ENCODE data around the gene S100A5.

S100A5 gene

DNA sequence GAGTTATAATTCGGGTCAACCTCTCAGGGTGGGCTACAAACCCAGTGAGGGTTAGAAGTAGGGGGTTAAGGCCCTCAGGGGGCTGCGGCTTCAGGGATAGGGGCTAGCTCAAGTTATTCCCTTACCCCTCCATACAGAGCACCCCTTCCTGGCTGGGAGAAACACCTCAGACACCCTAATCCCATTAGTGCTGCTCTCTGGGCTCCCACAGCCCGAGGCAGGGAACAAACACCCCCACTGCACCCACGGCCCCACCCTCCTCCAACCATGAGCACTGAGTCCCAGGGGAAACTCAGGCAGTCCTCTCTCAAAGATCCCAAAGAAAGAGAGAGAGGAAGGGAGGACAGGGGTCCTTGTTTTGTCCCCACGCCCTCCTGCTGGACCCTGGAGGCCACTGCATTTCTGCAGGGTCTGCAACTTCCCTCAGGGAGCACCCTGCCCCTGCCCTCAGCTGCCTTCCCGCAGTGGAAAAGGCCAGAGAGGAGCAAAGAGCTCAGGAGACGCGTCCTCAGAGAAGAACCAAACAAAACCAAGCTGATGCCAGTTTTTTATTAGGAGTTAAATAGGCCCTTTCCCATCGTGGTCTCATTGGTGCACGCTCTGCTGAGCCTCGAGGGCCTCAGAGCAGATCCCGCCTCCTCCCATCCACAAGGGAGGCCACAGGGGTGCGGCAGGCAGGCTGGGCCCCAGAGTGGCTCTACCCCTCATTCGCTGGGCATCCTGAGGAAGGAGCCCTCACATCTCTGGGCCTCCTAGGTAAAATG lies 6.2 kb upstream of the S100A5 start:
- DNase-seq = no peak

DNA sequence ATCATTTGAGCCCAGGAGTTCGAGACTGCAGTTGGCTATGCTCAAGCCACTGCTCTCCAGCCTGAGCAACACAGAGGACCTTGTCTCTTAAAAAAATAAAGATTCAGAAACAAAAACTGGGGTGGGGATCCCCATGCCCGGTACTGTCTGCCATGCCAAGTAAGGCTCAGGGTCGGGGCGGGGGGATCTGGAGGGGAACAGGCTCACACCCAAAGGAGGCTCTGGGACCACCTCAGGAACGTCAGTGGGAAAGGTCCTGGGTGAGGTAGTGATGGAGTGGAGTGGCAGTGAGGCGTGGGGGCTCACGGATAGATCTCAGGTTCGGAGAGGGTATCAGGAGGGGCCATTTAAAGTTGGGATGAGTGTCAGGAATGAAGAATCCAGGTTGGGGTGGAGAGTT lies 5.6 kb upstream of the S100A5 start:
- no peak for DNase-seq

DNA sequence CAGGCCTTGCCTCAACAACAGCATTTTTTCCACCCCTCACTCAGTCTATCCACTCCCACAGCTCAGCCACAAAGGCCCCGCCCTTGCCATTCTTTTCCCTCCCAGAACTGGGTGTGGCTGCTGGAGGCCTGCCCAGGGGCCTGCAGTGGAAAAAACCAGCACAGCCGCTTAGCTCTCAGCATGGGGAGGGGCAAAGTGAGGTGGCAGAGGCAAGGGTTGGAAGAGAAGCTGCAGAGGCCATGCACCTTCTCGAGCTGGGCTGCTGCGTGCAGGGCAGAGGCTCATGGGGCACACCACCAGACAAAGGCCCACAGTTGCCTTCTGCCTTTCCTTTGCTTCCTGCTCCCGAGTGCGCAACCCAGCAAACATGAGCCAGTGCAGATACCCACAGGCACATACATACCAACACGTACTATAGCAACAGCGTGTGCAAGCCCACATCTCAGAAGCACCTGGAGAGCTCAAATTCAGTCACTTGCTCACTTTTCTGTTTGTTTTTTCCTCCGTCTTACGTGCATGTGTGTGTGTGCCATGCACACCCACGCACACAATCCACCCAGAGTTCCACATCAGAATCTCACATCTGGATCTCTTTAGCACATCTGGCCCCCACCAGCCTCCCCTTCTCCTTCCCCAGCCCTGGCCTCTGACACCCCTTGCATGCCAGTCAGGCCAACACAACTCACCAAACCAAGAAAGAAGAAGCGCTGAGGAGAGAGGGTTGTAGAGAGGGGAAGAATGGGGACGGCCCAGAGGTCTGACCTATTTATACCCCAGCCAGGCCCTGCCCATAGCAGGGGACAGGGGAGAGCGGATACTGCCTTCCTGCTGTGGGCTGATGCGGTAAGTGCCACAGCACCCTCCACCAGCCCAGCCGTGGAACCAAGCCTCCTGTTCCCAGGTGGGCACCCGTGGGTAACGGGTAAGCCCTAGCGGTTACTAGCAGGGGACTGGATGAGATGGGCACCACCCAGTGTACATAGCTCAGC lies 4.6 kb upstream of the S100A5 start, which contains the start of gene S100A4:
TSS of gene S100A4 (minus strand) at position 740 of the 989 bp plus-strand sequence. CDS start 1,012 bp downstream, outside the sequence.
- peak; percentile 64 for DNase-seq

DNA sequence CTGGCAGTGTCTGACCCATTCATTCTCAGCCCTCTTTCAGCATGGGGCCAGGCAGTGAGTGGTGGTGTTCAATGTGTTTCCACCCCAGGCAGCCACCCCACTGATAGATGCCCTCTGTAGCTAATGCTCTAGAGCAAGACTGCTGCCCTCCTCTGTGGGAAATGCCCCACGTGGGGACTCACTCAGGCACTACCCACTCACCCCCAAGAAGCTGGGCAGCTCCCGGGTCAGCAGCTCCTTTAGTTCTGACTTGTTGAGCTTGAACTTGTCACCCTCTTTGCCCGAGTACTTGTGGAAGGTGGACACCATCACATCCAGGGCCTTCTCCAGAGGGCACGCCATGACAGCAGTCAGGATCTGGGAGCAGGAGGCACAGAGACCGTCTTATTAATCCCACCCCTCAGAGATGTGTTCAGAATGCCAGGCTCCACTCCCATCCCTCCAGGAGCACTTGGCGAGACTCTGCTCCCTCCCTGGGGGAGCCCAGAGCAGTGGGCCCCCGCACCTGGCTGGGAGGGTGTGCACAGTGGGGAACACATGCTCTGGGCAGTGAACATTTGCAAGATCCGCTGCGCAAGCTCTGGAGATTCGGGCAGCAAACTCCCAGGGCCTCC lies 3.8 kb upstream of the S100A5 start:
- DNase-seq = no peak

DNA sequence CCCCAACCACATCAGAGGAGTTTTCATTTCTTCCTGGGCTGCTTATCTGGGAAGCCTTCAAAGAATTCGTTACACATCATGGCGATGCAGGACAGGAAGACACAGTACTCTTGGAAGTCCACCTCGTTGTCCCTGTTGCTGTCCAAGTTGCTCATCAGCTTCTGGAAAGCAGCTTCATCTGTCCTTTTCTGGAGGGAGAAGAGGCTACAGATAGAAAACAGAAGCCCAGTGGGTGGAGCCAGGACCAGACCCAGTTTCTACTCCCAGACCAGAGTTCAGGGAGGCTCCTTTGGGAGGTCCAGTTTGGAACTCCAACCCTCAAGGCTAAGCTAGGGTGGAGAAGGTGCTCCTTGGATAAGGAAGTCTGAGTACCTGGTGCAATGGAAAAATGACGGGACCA lies 3.0 kb upstream of the S100A5 start:
- no peak for DNase-seq

DNA sequence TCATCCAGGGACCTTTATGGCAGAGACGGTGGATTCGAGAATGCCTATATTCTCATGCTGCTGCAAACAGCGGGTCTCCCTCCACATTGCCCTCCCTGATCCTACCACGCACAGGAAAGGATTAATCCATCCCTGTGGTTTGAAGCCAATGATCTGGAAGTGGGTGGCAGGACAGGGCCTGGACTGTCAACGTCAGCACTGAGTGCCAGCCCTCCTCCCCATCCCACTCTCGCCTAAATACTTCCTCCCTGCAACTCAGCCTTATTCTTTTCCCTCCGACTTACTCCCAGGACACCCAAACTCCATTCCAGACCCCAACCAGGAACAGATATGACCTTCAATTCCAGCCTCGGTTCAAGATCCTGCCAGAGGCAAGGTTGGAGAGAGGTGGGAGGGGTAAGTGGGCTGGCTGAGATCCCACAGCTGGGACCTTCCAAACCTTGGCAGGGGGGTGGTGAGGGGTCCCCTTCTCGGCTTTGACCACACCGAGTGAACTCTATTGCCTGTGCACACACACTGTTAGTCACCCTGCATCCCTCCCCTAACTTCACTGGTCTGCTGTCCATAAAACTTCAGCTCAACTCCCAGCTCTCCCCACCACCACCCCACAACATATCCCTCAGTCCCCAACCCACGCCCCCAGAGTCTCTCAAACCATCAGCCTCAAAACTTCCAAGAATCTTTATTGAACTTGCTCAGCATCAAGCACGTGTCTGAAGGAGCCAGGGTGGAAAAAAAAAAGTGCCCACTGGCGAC lies 2.4 kb upstream of the S100A5 start:
- no peak for DNase-seq

DNA sequence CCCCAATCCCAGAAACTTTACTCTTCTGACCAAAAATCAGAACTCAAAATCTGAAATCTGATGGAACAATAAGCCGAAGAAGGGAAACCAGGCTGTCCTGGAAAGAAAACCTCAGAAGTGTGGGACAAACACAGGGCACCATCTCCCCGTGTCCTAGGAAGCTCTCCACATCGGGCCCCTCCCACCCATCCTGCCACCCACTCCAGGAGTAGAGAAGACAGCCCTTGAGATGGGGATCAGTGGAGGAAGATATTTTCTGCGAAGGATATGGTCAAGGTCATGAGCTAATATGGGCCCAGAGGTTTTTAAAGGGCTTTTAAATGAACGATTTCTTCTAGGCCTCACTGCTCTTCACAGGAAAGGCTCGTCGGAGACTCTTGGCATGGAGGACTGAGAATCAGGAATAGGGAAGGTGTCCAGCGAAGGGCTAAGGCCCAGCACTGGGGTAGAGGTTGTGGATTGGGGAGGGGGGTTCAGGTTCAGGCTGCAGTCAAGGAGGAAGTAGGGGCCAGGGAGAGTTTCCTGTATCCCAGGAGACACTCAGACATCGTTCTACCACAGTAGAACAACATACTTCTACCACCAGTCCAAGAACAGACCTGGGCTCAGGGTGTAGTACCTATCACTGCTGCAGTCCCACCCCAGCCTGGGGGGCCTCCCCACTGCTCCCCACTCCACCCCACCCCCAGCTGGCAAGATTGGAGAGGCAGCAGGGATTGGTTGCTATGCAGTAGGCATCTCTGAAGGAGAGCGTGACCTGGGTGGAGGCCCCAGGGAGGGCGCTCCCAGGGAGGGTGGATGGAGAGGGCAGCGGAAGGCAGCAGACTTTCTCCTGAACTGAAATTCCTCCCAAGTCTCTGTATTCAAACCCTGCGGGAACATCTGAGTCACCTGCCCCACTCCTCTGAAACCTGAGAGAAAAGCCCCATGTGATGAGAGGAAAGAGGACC lies 1.2 kb upstream of the S100A5 start:
- no peak for DNase-seq

DNA sequence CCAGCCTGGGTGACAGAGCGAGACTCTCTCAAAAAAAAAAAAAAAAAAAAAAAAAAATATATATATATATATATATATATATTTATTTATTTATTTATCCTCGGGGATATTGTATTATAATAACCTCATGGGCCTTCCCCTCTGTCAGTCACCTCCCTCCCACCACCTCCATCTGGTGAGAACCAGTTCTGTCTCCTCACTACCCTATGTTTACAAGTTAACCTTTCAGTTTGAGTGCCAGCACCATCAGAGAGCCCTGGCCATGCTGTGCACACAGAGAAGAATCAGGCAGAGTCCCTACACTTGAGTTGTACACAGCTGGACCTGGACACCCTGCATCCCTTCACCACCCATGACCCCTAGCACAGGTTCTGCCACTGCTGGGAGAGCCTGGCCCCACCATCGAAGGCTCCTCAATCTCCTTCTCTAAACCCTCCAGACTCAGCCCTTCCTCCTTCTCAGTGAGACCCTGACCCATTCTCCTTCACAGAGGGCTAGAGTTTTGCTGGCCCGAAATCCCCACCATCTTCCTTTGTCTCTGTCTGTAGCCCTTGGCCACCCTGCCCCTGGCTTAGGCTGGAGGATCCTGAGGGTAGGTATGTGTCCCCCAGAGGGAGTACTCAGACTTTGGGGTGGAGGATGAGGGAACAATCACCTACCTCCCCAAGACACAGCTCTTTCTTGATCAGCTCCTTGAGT lies 1.2 kb downstream of the S100A5 start:
- no peak for DNase-seq

DNA sequence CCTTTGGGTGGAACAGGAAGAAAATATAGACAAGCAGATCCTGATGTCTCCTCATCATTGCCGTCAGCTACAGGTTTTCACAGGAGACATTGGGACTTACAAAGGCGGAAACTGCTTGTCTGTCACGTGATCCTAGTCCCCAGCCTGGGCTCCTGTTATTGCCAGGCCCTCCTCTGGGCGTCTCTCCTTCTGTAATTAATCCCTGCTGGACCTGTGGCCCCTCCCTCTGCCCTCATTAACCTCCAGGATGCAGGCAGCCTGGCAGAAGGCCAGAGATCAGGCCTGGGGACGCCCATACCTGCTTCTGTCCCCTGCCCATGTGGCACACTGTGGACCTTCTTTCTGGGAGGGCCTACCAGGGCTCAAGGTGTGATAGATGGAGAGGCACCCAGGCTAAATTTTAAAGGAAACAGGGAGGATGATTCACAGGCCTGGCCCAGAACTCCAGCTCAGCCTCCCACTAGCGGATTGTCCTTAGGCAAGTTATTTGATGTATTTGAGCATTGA lies 2.4 kb downstream of the S100A5 start:
- DNase-seq = no peak

DNA sequence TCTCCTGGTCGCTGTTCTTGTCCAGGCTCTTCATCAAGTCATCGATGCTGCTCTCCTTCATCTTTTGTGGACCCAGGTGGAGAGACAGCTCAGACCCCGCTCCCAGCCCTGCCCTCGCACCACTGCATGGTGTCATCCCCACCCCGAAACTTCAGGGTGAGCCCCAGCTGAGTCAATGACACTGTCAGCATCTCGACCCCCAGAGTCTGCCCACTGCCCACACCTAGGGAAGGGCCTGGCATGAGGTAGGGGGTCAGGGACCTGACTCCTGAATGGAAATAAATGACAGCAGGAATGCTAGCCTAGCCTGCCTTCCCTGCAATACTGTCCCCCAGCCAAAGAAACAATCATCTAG lies 3.4 kb downstream of the S100A5 start:
- DNase-seq = no peak

DNA sequence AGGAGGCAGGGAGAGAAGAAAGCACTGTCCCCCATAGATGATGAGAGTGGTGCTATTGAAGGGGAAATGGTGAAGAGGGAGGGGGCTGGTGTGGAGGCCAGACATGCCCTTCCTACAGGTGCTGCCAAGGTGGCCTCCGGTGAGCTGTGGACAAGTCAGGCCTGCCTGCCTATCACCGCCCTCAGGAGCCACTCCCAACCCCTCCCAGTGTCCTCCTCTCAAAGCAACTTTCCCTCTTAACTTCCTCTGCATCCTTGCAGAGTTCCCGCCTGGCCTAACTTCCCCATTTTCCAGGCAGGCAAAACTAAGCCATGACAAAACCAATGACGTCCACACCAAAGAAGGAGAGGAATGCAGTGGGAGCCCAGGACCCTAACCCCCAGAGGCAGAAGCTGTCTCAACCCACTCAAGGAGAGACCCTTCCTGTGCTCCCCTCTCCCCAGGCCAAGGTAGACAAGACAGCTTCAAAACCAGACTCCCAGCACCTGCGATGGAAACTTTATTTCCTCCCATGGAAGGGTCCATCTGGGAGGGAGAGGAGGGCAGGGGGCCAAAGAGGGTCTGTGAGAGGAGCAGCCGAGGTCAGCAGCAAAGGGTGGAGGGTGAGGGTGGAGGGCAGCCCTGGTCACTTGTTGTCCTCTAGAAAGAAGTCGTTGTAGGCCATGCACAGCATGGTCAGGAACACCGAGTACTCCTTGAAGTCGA lies 3.9 kb downstream of the S100A5 start:
- DNase-seq = no peak

DNA sequence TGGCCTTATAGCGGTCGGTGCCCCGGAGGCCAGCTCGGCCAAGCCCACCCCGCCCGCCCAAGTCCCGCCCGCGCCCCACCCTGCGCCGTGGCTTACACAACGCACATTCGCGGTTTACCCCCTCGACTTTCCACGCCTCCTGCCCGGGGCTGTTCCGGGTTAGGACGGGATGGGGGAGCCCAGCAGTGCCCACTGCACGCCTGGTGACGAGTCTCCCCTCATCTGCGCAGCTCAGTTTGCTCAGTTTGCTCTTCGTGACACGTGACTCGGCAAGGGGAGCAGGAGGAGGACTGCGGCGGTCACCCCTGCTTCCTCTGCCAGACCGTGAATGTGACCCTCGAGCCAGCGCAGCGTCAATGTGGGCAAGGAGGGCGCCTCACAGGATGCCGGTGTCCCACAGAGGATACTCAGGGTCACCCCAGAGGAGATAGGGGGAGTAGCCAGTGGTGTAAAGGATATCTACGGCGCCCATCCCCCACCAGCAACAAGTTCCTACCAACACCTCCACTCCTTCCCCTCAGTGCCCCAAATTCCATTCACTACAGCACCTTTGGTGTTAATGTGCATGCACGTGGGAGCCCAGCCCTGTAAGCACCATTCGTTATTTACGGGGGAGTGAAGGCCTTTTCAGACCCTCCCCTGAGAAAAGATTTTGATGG lies 4.6 kb downstream of the S100A5 start:
- peak; percentile 75 for DNase-seq

DNA sequence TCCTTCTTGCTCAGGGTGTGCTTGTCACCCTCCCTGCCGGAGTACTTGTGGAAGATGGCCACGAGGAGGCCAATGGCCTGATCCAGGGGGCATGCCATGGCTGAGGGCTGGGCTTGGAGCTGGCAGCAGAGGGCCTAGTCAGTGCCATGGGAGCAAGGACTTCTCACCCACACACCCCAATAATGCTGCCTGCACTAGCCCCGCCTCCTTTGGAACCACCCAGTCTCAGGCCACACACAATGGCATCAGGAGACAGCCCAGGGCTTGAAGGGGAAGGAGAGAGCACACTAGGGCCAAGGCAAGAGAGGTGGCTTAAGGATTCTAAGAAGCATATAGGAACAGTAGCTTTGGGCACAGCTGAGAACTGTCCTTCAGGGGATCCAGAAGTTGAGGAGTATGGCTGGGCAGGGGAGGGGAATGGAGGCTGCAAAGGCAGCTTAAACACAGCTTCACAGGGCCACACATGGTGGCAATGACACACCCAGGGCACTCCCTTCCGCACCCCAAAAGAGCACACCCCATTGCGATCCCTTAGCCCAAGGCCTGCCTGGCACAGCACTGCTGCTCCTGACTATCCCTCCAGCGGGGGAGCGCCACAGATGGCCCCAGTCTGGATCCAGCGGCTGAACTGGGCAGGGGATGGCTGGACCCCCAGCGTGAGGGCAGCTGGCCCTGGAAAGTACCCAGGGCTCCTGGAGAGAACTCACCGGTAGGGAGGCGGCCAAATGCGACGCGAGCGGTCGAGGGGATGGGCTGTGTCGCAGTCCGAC lies 5.3 kb downstream of the S100A5 start, which contains the start of gene S100A6:
TSS of gene S100A6 (minus strand) at position 750 of the 770 bp plus-strand sequence. CDS start at position 98, 652 bp downstream.
- peak; percentile 23 for DNase-seq

DNA sequence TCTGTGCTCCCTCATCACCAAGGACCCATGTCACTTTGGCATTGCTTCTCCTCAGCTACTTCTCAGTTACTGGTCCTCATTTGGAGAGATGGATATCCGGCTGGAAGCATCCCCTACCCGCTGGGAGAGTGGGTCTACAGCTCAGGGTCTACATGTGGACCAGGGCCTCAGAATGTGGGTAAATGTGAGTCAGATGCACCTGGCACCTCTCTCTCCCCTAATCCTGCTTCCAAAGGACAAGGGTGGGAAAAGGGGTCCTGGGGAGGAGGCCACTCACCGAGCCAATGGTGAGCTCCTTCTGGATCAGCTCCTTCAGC lies 5.9 kb downstream of the S100A5 start:
- no peak for DNase-seq

DNA sequence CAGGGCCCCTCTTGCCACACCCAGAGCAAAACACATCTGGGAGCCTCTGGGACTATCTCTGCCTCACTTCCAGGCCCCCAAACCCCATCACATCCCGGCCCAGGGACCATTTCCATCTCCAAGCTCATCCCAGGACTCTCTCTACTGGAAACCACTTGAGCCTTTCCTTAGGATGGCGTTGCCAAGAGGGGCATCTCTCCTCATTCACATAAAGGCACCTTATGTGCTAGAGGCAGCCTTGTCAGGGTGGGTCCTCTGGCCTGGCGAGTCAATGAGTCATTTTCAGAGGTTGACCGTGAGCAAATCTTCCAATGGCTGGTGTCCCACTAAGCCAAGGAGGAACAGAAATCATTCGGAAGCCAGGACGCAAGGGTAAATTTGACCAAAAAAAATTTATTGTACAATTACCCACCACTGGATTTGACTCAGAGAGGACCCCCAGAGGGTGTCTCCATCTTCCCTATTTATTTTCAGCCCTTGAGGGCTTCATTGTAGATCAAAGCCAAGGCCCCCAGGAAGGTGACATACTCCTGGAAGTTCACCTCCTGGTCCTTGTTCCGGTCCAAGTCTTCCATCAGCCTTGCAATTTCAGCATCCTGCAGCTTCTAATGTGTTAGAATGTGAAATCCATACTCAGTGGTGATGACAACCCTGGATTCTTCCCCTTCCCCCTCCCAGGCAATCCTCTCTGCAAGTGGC lies 6.4 kb downstream of the S100A5 start:
- DNase-seq = no peak

DNA sequence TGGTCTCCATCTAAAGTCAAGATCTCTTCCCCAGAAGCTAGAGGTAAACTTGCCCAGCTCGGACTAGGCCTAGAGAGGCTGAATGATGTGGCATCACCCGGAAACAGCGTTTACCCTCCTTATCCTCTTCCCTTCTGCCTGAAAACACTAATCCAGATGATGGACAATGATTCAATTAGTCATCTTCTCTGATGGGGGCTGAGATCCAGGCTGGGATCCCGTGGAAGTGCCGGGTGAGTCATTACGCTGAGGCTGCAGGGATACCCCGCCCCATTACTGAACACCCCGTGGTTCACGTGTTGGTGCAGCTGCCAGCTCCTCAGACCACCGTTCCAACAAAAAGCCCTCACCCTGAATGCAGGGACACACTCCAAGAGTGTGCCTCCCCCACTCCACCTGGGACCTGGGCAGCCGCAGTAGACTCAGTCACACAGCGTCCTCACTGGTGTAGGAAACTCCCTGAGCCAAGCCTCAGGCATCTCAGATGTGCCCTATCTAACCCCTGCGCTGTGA lies 7.0 kb downstream of the S100A5 start:
- peak; percentile 11 for DNase-seq

DNA sequence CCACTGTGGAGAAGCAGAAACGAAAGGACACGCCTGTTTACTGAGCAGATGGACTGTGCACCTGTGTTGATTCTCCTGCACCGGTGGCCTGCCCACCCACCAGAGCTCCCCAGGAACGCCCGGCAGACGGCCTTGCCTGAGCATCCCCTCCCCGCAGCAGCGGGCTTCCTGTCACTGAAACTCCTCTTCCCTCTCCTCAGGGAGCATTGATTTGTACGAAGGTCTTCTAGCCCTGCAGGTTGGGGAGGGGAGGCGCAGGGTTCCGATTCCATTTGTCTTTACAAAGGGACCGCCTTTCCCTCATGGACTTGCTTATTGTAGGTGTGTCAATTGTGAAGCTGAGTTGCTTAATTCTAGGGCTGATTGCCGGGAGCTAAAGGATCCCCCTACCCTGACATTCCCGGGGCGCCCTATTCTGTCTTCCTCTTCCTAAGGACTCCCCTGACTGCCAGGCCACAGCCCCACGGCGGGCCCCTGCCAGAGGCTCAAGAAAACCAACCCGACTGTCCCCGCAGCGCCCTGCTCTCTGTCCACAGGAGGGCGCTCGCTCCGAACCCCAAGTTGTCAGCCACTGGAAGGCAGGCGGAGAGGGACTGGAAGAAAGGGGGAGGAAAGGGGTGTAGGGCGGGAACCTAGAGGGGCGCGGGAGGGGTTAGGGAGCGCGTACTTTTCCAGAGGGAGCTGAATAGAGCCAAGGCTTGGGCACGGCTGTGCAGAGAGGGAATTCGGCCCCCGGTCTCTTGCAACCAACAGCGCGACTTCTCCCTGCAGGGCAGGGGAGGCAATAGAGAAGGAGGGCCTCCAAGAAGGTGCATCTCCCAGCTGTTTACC lies 7.8 kb downstream of the S100A5 start:
- DNase-seq = peak; percentile 68

Measured in effector CD4-positive, alpha-beta T cell (primary cell).